ENCODE measurements around the gene ATF1. TPM values are rescaled to one million over a fixed set of nuclear protein-coding genes. Genes with fewer than 3 reads are reported as not detected.

The ATF1 gene
- total RNA-seq, 1 donor from 2014 or later: 24.8 TPM

DNA sequence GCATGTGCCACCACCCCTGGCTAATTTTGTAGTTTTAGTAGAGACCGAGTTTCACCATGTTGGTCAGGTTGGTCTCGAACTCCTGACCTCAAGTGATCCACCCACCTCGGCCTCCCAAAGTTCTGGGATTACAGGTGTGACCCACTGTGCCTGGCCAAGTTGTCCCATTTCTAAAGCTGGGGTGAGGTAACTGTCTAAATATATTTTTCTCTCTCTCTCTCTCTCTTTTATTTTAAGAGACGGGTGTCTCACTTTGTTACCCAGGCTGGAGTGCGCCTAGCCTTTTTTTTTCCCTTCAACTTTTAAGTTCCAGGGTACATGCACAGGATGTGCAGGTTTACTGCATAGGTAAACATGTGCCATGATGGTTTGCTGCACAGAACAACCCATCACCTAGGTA is 8.6 kb downstream of the ATF1 start:
- no peaks in the 10 kb centered on the region for H3F3A ChIP-seq (ENCODE audit: low read depth)
- no peaks in the 10 kb centered on the region for H3K9me3 ChIP-seq (ENCODE audit: low read depth)
- Mint-ChIP-seq H3K9me3 (peaks cover 18% of the 10 kb centered on the region), H3K27ac (no peak overlapping the region), H3K36me3 (peaks cover 41% of the 10 kb centered on the region), H3K27me3 (ENCODE audit: insufficient read depth, low read depth) (peaks cover 2% of the 10 kb centered on the region), H3K4me3 (no peak overlapping the region), H3K4me1 (no peaks in the 10 kb centered on the region)
- no peak overlapping the region for H3K9ac ChIP-seq
- peaks cover 95% of the 10 kb centered on the region for H3K79me2 ChIP-seq (ENCODE audit: low read depth)
- no peak overlapping the region for H3K4me2 ChIP-seq
- no peak overlapping the region for H2AFZ ChIP-seq (replicated peaks)
- H3K4me3 ChIP-seq: no peak overlapping the region
- no peaks in the 10 kb centered on the region for H3K27me3 ChIP-seq
- no peaks in the 10 kb centered on the region for H4K20me1 ChIP-seq (ENCODE audit: low read depth)
- H3K27ac ChIP-seq: no peak overlapping the region
- TF ChIP-seq, protein P1, sequence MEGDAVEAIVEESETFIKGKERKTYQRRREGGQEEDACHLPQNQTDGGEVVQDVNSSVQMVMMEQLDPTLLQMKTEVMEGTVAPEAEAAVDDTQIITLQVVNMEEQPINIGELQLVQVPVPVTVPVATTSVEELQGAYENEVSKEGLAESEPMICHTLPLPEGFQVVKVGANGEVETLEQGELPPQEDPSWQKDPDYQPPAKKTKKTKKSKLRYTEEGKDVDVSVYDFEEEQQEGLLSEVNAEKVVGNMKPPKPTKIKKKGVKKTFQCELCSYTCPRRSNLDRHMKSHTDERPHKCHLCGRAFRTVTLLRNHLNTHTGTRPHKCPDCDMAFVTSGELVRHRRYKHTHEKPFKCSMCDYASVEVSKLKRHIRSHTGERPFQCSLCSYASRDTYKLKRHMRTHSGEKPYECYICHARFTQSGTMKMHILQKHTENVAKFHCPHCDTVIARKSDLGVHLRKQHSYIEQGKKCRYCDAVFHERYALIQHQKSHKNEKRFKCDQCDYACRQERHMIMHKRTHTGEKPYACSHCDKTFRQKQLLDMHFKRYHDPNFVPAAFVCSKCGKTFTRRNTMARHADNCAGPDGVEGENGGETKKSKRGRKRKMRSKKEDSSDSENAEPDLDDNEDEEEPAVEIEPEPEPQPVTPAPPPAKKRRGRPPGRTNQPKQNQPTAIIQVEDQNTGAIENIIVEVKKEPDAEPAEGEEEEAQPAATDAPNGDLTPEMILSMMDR (IDR thresholded peaks at IDR 0.05): no peak
- TF ChIP-seq EZH2phosphoT487 (IDR thresholded peaks at IDR 0.05): no peak
- TF ChIP-seq EZH2 (IDR thresholded peaks at IDR 0.05): no peak
- no peak for DNase-seq (ENCODE audit: low spot score)
- H3K4me1 ChIP-seq: no peaks in the 10 kb centered on the region
- H3K36me3 ChIP-seq: no peaks in the 10 kb centered on the region

DNA sequence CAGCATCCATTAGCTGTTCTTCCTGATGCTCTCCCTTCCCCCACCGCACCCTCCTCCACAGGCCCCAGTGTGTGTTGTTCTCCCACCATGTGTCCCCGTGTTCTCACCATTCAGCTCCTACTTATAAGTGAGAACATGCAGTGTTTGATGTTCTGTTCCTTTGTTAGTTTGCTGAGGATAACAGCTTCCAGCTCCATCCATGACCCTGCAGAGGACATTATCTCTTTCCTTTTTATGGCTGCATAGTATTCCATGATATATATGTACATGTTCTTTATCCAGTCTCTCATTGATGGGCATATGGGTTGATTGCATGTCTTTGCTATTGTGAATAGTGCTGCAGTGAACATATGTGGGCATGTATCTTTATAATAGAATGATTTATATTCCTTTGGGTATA is 9.0 kb downstream of the ATF1 start:
- Histone ChIP-seq H2AFZ (replicated peaks) (no peak overlapping the region), H3K36me3 (no peaks in the 10 kb centered on the region), H3K27me3 (no peaks in the 10 kb centered on the region), H3K9me3 (ENCODE audit: low read depth) (no peaks in the 10 kb centered on the region), H3K4me3 (no peak overlapping the region), H3K4me1 (no peaks in the 10 kb centered on the region), H3K79me2 (ENCODE audit: low read depth) (peaks cover 95% of the 10 kb centered on the region), H3K4me2 (no peak overlapping the region), H3F3A (ENCODE audit: low read depth) (no peaks in the 10 kb centered on the region), H3K27ac (no peak overlapping the region), H3K9ac (no peak overlapping the region), H4K20me1 (ENCODE audit: low read depth) (no peaks in the 10 kb centered on the region)
- H3K27ac Mint-ChIP-seq: no peak overlapping the region
- TF ChIP-seq, protein P1 (IDR thresholded peaks at IDR 0.05): no peak
- TF ChIP-seq EZH2 (IDR thresholded peaks at IDR 0.05) (no peak), EZH2phosphoT487 (IDR thresholded peaks at IDR 0.05) (no peak)
- H3K4me1 Mint-ChIP-seq: no peaks in the 10 kb centered on the region
- DNase-seq (ENCODE audit: low spot score): no peak
- peaks cover 2% of the 10 kb centered on the region for H3K27me3 Mint-ChIP-seq (ENCODE audit: insufficient read depth, low read depth)
- peaks cover 41% of the 10 kb centered on the region for H3K36me3 Mint-ChIP-seq
- peaks cover 18% of the 10 kb centered on the region for H3K9me3 Mint-ChIP-seq
- H3K4me3 Mint-ChIP-seq: no peak overlapping the region

DNA sequence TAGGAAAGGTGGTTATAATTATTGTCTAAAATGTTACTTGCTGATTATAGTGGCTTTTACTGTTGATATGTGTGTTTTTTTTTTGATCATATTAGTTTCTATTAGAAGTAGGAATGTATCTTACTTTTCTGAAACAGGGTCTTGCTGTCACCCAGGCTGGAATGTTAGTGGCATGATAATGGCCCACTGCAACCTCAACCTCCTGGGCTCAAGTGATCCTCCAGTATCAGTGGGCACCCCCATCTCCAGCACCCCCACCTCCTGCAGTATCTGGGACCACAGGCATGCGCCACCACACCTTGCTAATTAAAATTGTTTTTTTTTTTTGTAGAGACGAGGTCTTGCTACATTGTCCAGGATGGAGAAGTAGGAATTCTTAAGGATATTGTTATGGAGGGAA is 11.3 kb downstream of the ATF1 start:
- H3K27ac Mint-ChIP-seq: no peak overlapping the region

DNA sequence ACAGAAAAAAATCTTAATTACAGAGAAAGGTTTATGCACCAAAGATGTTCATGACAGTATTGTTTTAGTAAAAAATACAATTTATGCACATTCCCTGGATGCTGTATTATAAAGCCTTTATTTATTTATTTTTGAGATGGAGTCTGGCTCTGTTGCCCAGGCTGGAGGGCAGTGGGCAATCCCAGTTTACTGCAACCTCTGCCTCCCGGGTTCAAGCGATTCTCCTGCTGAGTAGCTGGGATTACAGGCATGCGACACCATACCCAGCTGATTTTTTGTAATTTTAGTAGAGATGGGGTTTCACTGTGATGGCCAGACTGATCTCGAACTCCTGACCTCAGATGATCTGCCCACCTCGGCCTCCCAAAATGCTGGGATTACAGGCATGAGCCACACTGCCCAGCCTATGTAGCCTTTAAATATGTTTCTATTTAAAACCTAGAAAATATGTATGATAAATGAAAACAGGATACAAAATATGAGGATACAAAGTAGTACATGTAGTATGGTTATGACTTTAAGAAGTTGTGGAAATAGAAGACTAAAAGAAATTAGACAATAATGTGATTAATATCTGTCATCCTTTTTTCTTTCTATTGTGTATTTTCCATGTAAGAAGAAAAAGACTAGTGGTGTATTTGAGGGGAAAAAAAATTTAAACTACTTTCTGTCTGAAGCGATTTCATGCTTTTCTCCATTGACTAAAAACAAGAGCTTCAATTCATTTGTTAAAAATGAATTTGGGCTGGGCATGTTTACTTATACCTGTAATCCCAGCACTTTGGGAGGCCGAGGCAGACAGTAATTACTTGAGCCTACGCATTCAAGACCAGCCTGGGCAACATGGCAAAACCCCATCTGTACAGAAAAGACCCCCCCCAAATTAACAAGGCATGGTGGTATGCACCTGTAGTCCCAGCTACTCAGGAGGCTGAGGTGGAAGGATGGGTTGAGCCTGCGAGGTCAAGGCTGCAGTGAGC is 13.1 kb downstream of the ATF1 start:
- no peaks in the 10 kb centered on the region for H3K27me3 ChIP-seq
- H3K4me2 ChIP-seq: no peak overlapping the region
- no peaks in the 10 kb centered on the region for H3F3A ChIP-seq (ENCODE audit: low read depth)
- H4K20me1 ChIP-seq (ENCODE audit: low read depth): no peaks in the 10 kb centered on the region
- H3K27ac Mint-ChIP-seq: no peak overlapping the region
- TF ChIP-seq, protein P1 (IDR thresholded peaks at IDR 0.05): no peak
- TF ChIP-seq EZH2phosphoT487 (IDR thresholded peaks at IDR 0.05) (no peak), EZH2 (IDR thresholded peaks at IDR 0.05) (no peak)
- H3K4me3 ChIP-seq: no peak overlapping the region
- no peak for DNase-seq (ENCODE audit: low spot score)
- H3K36me3 ChIP-seq: no peaks in the 10 kb centered on the region
- no peak overlapping the region for H2AFZ ChIP-seq (replicated peaks)
- H3K4me3 Mint-ChIP-seq: no peak overlapping the region
- no peak overlapping the region for H3K27ac ChIP-seq
- peaks cover 2% of the 10 kb centered on the region for H3K27me3 Mint-ChIP-seq (ENCODE audit: insufficient read depth, low read depth)
- no peaks in the 10 kb centered on the region for H3K4me1 ChIP-seq
- peaks cover 5% of the 10 kb centered on the region for H3K9me3 Mint-ChIP-seq
- no peak overlapping the region for H3K9ac ChIP-seq
- peaks cover 32% of the 10 kb centered on the region for H3K36me3 Mint-ChIP-seq
- no peaks in the 10 kb centered on the region for H3K9me3 ChIP-seq (ENCODE audit: low read depth)
- H3K79me2 ChIP-seq (ENCODE audit: low read depth): peaks cover 76% of the 10 kb centered on the region
- H3K4me1 Mint-ChIP-seq: no peaks in the 10 kb centered on the region

More for the DNA sequence above, 11.3 kb downstream of the ATF1 start:
- H3K4me3 Mint-ChIP-seq: no peak overlapping the region
- Histone ChIP-seq H3K9ac (no peak overlapping the region), H3K79me2 (ENCODE audit: low read depth) (peaks cover 94% of the 10 kb centered on the region), H3K4me3 (no peak overlapping the region), H3K9me3 (ENCODE audit: low read depth) (no peaks in the 10 kb centered on the region), H3K4me2 (no peak overlapping the region), H4K20me1 (ENCODE audit: low read depth) (no peaks in the 10 kb centered on the region), H2AFZ (replicated peaks) (no peak overlapping the region), H3K27ac (no peak overlapping the region), H3F3A (ENCODE audit: low read depth) (no peaks in the 10 kb centered on the region), H3K27me3 (no peaks in the 10 kb centered on the region), H3K4me1 (no peaks in the 10 kb centered on the region), H3K36me3 (no peaks in the 10 kb centered on the region)
- no peaks in the 10 kb centered on the region for H3K4me1 Mint-ChIP-seq
- H3K27me3 Mint-ChIP-seq (ENCODE audit: insufficient read depth, low read depth): peaks cover 2% of the 10 kb centered on the region
- peaks cover 13% of the 10 kb centered on the region for H3K9me3 Mint-ChIP-seq
- DNase-seq (ENCODE audit: low spot score): no peak
- TF ChIP-seq EZH2phosphoT487 (IDR thresholded peaks at IDR 0.05): no peak
- H3K36me3 Mint-ChIP-seq: peaks cover 38% of the 10 kb centered on the region

Data from neural progenitor cell (in vitro differentiated cells).